Astrocyte of the spinal cord (primary cell): ENCODE results near the gene MOG.

Experiments
- DNase-seq: peaks from one replicate; pipeline ENCODE4 v3.0.0; 2011; ENCODE audit warnings: low read depth, low spot score
- H3K4me3 ChIP-seq: 2 replicates; pipeline ENCODE4 v1.5.1; 2011; ENCODE audit warnings: low read depth, mild to moderate bottlenecking, low read length, moderate library complexity
- CTCF ChIP-seq: IDR thresholded peaks from 2 replicates; pipeline ENCODE4 v1.5.1; 2012; ENCODE audit warnings: low read depth, mild to moderate bottlenecking, low read length, inconsistent platforms
- in situ Hi-C: cut with HindIII; loops from 2 replicates; pipeline ENCODE4 v1.10.0; 2017; ENCODE audit warnings: low sequenced_read_pairs

Gene MOG

GRCh38 chr6:29675561-29675960 lies 18.7 kb downstream of the MOG start:
- no peak for TF ChIP-seq CTCF
- H3K4me3 ChIP-seq = no peak overlapping the region
- in situ Hi-C loops = no loop called here
- no peak for DNase-seq

- in situ Hi-C loops = no loop called here
- DNase-seq = peak; percentile 2
- TF ChIP-seq CTCF = no peak
- no peak overlapping the region for H3K4me3 ChIP-seq
Observed at GRCh38 chr6:29676981-29677601, 20.2 kb downstream of the MOG start.

- in situ Hi-C loops = no loop called here
Observed at GRCh38 chr6:29678114-29678513, 21.2 kb downstream of the MOG start.

GRCh38 chr6:29679962-29680361 lies 23.1 kb downstream of the MOG start:
- no peak for TF ChIP-seq CTCF
- DNase-seq = no peak
- in situ Hi-C loops = no loop called here
- H3K4me3 ChIP-seq = no peak overlapping the region

More at GRCh38 chr6:29678114-29678513, 21.2 kb downstream of the MOG start:
- no peak for TF ChIP-seq CTCF
- no peak overlapping the region for H3K4me3 ChIP-seq
- DNase-seq = no peak

GRCh38 chr6:29680416-29680815 lies 23.5 kb downstream of the MOG start:
- no peak for DNase-seq
- in situ Hi-C loops = no loop called here
- H3K4me3 ChIP-seq = no peak overlapping the region
- no peak for TF ChIP-seq CTCF

- DNase-seq = no peak
- H3K4me3 ChIP-seq = no peak within 1 kb of the TSS
- in situ Hi-C loops = no loop called here
- no peak for TF ChIP-seq CTCF
Observed at GRCh38 chr6:29680904-29681303, 24.0 kb downstream of the MOG start, which contains the start of gene ZFP57. TSS of gene ZFP57 (minus strand) at chr6:29681152. CDS start at chr6:29677003, 4,149 bp downstream.
